Left cardiac atrium (tissue), 4 donors: ENCODE data around the gene LRP1B. TPM values are rescaled to one million over a fixed set of nuclear protein-coding genes. Genes with fewer than 3 reads are reported as not detected.
A peak's percentile ranks its signal among the peaks of the same experiment; 100 is the strongest.

Experiments
- ATAC-seq, 2 donors: fragments of 200-7000 bp; cut with Tn5 transposase; one replicate each; pipeline ENCODE4 v1.9.1; 2020; ENCODE audit warnings: mild to moderate bottlenecking in 2 of 2, moderate library complexity in 2 of 2
- DNase-seq: peaks from one replicate; pipeline ENCODE4 v3.0.0-alpha.2; 2020
- intact Hi-C, 2 donors: fragments of 100-400 bp; cut with DNase I; formaldehyde crosslinking; loops; one replicate each; pipeline versions ENCODE4 v1.14.1 to v1.15.1; 2022 to 2023
- total RNA-seq, 2 donors: library from RNA; stranded (reverse); fragmentation: NEBNext Ultra II Directional; extraction: Animal tissue kit (Norgen Biotek cat#: 25700); gene quantifications; one replicate each; pipeline ENCODE4 v1.2.1, GENCODE V29; 2021
- donor health status: DM: no; HTN: yes; CAD: no.
- donor health status: DM: no; HTN: yes; CAD: no; lungs with severe emphysema.
- donor health status: DM: yes; HTN: yes; CAD: no.
- donor health status: Dilated cardiomyopathy.

Gene LRP1B
- total RNA-seq, 2 donors from 2014 or later: 1.2 TPM

GRCh38 chr2:141055531-141055930 is 1075.3 kb downstream of the LRP1B start:
- intact Hi-C loops: no loop called here
- DNase-seq (no peak), ATAC-seq (no peak)

DNA sequence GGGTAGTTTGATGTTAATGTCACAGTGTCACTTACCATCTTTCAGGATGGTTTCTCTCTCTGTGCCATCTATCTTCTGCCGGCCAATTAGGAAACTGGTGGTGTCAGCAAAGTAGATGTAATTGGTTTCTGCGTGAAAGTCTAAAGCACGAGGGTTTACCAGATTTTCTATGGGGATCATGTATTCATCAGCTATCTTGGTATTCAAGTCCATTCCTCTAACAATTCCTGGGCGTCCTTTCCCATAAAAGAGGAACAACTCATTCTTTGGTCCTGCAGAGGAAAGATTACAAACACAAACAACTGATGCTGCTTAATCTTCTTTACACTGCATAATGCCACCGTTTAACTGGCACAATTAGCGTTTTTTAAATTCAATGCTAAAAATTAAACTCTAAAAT is 1081.9 kb downstream of the LRP1B start:
- DNase-seq: no peak
- intact Hi-C loops: no loop called here
- ATAC-seq: no peak

- ATAC-seq (no peak), DNase-seq (no peak)
- intact Hi-C loops: no loop called here
These were observed 1089.5 kb downstream of the LRP1B start for GRCh38 chr2:141041281-141041680.

GRCh38 chr2:141038341-141038740 is 1092.5 kb downstream of the LRP1B start:
- no peak for DNase-seq
- no peak for ATAC-seq
- intact Hi-C loops: no loop called here

- no peak for DNase-seq
- ATAC-seq: no peak
- intact Hi-C loops: no loop called here
These were observed 1093.5 kb downstream of the LRP1B start for GRCh38 chr2:141037361-141037760.

DNA sequence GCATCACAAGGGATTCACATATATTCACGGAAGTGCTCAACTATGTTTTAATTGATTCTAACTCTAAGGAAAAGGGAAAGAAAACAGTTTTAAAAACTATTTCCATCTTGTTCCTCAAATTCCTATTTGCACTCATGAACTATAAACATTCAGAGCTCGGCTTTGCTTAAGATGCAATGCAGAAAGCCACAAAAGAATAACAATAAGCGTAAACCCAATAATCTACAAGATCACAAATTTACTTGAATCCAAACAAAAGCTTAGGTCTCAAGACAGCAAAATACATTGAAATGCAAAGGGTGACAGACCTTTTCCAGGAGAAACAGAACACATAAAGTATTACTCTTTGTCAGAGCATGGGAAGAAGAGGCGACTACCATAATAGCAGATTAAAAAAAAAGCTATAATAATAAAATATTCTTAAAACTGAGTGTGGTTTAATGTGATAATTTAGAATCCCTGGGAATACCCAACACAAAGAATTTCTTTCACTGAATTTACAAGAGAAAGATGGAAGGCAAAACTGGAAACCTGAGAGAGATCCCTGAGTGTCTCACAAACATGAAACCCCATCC is 1094.9 kb downstream of the LRP1B start:
- intact Hi-C loops: no loop called here

DNA sequence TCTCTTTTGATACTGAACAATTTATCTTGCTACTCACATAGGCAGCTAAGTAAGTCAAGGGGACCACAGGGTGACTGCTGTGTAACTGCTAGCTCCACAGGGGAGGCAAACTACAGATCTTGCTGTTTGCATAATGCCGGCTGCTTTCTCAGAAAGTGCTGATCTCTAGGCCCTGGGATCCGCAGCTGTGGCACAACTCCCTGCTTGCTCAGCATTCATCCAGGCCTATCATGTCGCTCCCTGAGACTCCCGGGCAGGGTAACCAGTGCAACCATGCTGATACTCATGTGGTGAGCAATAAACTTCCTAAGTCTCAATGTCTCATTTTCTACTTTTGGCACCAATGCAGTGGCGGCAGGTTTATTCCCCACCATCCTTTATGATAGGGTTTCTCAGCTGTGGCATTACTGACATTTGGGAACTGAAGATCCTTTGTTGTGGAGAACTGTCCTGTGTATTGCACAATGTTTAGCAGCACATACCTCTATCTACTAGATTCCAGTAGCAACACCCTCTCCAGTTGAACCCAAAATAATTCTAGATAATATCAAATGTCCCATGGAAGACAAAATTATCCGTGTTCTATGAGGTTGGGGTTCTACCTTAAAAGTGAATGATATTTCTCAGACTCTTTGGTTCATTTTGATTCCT is 1101.3 kb downstream of the LRP1B start:
- intact Hi-C loops: no loop called here
- DNase-seq (no peak), ATAC-seq (no peak)

More for the DNA sequence above, 1094.9 kb downstream of the LRP1B start:
- ATAC-seq (no peak), DNase-seq (no peak)

GRCh38 chr2:141027221-141027620 is 1103.6 kb downstream of the LRP1B start:
- intact Hi-C loops: no loop called here
- DNase-seq: no peak
- ATAC-seq: no peak

DNA sequence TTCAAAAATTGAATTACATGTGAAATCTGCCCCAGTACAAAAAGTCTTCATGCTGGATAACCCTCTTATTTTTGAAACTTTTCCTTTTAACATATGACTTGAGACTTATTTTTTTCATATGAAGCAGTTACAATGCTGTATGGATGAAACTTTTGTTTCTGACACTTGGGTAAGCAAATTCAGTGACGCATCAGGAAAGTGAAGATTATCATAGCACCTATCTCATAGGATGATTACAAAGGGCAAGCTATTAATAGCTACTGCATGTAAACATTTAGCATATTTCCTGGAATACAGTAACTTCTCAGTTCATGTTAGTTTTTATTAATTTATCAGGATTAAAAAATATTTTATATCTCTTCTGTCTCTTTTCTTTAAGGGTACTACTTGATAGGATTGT is 1109.2 kb downstream of the LRP1B start:
- intact Hi-C loops: no loop called here
- no peak for ATAC-seq

GRCh38 chr2:141021109-141021508 is 1109.7 kb downstream of the LRP1B start:
- no peak for DNase-seq
- intact Hi-C loops: no loop called here
- ATAC-seq: no peak

More for the DNA sequence above, 1109.2 kb downstream of the LRP1B start:
- no peak for DNase-seq

- ATAC-seq (no peak), DNase-seq (no peak)
- intact Hi-C loops: no loop called here
These were observed 1110.5 kb downstream of the LRP1B start for GRCh38 chr2:141020346-141020745.

- intact Hi-C loops: no loop called here
- DNase-seq: peak; percentile 28
- peak; percentile 85 to 97 for ATAC-seq
These were observed 1115.3 kb downstream of the LRP1B start for GRCh38 chr2:141015341-141016047.

- intact Hi-C loops: no loop called here
- ATAC-seq: no peak
- DNase-seq: no peak
These were observed 1126.7 kb downstream of the LRP1B start for GRCh38 chr2:141003967-141004657.

GRCh38 chr2:141001750-141002149 is 1129.1 kb downstream of the LRP1B start:
- intact Hi-C loops: no loop called here
- DNase-seq (no peak), ATAC-seq (no peak)

DNA sequence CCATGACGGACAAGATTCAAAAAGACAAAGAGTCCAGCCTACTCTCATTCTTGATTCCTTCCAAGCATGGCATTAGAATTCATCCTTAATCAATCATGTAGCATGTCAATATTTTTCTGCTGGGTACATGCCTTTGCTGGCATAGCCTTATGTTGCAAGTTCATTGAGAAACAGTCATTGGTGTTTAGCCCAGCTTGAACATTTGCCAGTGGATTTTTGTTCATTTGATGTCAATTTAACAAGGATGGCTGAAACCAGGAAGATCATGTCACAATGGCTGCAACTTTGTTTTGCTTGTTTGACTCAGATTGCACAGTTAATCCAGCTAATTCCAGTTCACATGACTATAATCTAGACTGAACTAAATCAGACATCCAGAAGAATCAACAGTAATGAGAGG is 1132.2 kb downstream of the LRP1B start:
- ATAC-seq: peak in 1 of 2 donors; percentile 55
- intact Hi-C loops: no loop called here

GRCh38 chr2:140998017-140998416 is 1132.8 kb downstream of the LRP1B start:
- intact Hi-C loops: no loop called here
- peak in 1 of 2 donors; percentile 44 for ATAC-seq
- no peak for DNase-seq

More for the DNA sequence above, 1132.2 kb downstream of the LRP1B start:
- no peak for DNase-seq

GRCh38 chr2:140994856-140995255 is 1136.0 kb downstream of the LRP1B start:
- ATAC-seq (no peak), DNase-seq (no peak)
- intact Hi-C loops: no loop called here

DNA sequence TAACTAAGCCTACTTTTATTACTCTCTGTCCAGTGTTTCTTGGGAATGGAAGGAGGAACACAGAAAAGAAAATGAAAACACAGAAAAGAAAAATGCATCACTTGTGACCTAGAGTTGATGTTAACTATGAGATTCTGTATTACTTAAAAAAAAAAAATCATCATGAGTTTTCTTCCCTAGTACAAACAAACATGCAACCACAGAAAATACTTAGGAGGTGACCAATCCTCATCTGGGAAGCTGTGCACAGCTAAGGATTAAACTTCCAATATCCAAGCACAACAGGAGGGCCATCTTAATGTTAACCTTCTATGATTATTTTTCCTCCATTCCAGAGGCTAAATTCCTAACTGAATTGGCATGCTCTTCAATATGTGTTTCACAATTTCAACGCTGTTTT is 1140.4 kb downstream of the LRP1B start:
- ATAC-seq (no peak), DNase-seq (no peak)
- intact Hi-C loops: no loop called here

- no peak for ATAC-seq
- intact Hi-C loops: no loop called here
- DNase-seq: no peak
These were observed 1142.2 kb downstream of the LRP1B start for GRCh38 chr2:140988597-140988996.

- intact Hi-C loops: no loop called here
- ATAC-seq (no peak), DNase-seq (no peak)
These were observed 1144.4 kb downstream of the LRP1B start for GRCh38 chr2:140986456-140986855.
